OCI-LY3 (cell line): ENCODE results near the gene OR2AT4.

Source experiments
- EZH2phosphoT487 ChIP-seq: fragments of 200-600 bp; shearing (Covaris generic); IDR thresholded peaks from 2 replicates; pipeline ENCODE4 v1.6.1; 2018; ENCODE audit warnings: antibody characterized with exemption, mixed run types, low read depth
- TF ChIP-seq, protein P1 (sequence below): fragments of 200-600, 300-600 bp; sonication (generic); IDR thresholded peaks from 2 replicates; pipeline ENCODE4 v1.5.1; 2014; ENCODE audit warnings: antibody characterized with exemption, low read length, low read depth

GRCh38 chr11:75063741-75064314, 32.8 kb downstream of the OR2AT4 start:
- TF ChIP-seq, protein P1, sequence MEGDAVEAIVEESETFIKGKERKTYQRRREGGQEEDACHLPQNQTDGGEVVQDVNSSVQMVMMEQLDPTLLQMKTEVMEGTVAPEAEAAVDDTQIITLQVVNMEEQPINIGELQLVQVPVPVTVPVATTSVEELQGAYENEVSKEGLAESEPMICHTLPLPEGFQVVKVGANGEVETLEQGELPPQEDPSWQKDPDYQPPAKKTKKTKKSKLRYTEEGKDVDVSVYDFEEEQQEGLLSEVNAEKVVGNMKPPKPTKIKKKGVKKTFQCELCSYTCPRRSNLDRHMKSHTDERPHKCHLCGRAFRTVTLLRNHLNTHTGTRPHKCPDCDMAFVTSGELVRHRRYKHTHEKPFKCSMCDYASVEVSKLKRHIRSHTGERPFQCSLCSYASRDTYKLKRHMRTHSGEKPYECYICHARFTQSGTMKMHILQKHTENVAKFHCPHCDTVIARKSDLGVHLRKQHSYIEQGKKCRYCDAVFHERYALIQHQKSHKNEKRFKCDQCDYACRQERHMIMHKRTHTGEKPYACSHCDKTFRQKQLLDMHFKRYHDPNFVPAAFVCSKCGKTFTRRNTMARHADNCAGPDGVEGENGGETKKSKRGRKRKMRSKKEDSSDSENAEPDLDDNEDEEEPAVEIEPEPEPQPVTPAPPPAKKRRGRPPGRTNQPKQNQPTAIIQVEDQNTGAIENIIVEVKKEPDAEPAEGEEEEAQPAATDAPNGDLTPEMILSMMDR, result no peak
- no peak for TF ChIP-seq EZH2phosphoT487
